GM12878 (cell line): Measurements from ENCODE around the gene PHLDB1. TPM values are rescaled to one million over a fixed set of nuclear protein-coding genes. Genes with fewer than 3 reads are reported as not detected.
"Not testable (repeated sequence)": the region's sequence is repeated elsewhere in the genome, so short reads cannot be mapped to it uniquely, and the experiment has no call there.

ENCODE experiments used
- ATAC-seq: fragments of 200-7000 bp; cut with Tn5 transposase; 3 replicates; pipeline ENCODE4 v1.9.1; 2020; ENCODE audit warnings: mild to moderate bottlenecking, moderate library complexity
- BruUV-seq: library from RNA; stranded (reverse); fragments of 400-500 nt; replicated peaks from 2 replicates; lab custom pipeline; 2021; lab: Mats Ljungman, UMichigan
- CTCF ChIA-PET: fragments of 300-600 bp; sonication (Branson Sonifier 250); formaldehyde crosslinking; extraction: SDS; loops from one replicate; lab custom pipeline; 2021; ENCODE audit warnings: inconsistent platforms; lab: Yijun Ruan, JAX
- POLR2A ChIA-PET: fragments of 350-600 bp; formaldehyde crosslinking; extraction: SDS; loops from one replicate; lab custom pipeline; 2021; ENCODE audit warnings: inconsistent platforms; lab: Charles Lee
- RAD21 ChIA-PET: fragments of 300-600 bp; sonication (Branson Sonifier 250); formaldehyde crosslinking; loops from one replicate; lab custom pipeline; 2023; ENCODE audit warnings: antibody characterized with exemption; ENCODE audit not compliant: unreplicated experiment; lab: Charles Lee
- SMC1A ChIA-PET: fragments of 300-600 bp; sonication (Branson Sonifier 250); formaldehyde crosslinking; loops from one replicate; lab custom pipeline; 2023; ENCODE audit not compliant: unreplicated experiment, uncharacterized antibody; lab: Charles Lee
- DNase-seq: peaks from one replicate; pipeline ENCODE4 v3.0.0-alpha.2; 2011; ENCODE audit warnings: low read depth, low spot score
- FAIRE-seq: peaks from 3 replicates; lab custom pipeline; 2011; peaks lifted over from hg19 to GRCh38; lab: Jason Lieb, UNC
- H2AFZ ChIP-seq: 2 replicates; pipeline ENCODE4 v1.6.0; 2011; ENCODE audit warnings: low read depth, low read length, control low read depth; ENCODE audit not compliant: control insufficient read depth
- H3K27ac ChIP-seq: 2 replicates; pipeline ENCODE4 v1.5.1; 2011; ENCODE audit warnings: control low read depth; ENCODE audit not compliant: control insufficient read depth, insufficient read depth
- H3K27me3 ChIP-seq, 2 experiments: replicated peaks in 1 of 2; 2 replicates each; pipeline versions ENCODE4 v1.6.0 to v1.6.1; 2011; ENCODE audit warnings: low read length in 1 of 2; ENCODE audit not compliant: control insufficient read depth in 2 of 2, insufficient read depth in 2 of 2
- H3K36me3 ChIP-seq, 2 experiments: 2 replicates each; pipeline ENCODE4 v1.5.1; 2011; ENCODE audit warnings: low read length in 1 of 2; ENCODE audit not compliant: control insufficient read depth in 2 of 2, insufficient read depth in 2 of 2
- H3K4me1 ChIP-seq: 2 replicates; pipeline ENCODE4 v1.6.1; 2011; ENCODE audit warnings: mild to moderate bottlenecking, low read length, moderate library complexity, mixed read lengths; ENCODE audit not compliant: control insufficient read depth, insufficient read depth
- H3K4me2 ChIP-seq: 2 replicates; pipeline ENCODE4 v1.6.0; 2011; ENCODE audit warnings: control low read depth; ENCODE audit not compliant: control insufficient read depth, insufficient read depth
- H3K4me3 ChIP-seq: fragments of 200-600 bp; sonication (generic); 2 replicates; pipeline ENCODE4 v1.5.1; 2016
- H3K79me2 ChIP-seq: 2 replicates; pipeline ENCODE4 v1.6.0; 2011; ENCODE audit warnings: low read length; ENCODE audit not compliant: control insufficient read depth, insufficient read depth
- H3K9ac ChIP-seq: 2 replicates; pipeline ENCODE4 v1.8.0; 2011; ENCODE audit warnings: low read length, control low read depth, mixed read lengths; ENCODE audit not compliant: control insufficient read depth, insufficient read depth
- H3K9me3 ChIP-seq: replicated peaks from 3 replicates; pipeline ENCODE4 v1.5.1; 2011; ENCODE audit warnings: mild to moderate bottlenecking, low read length; ENCODE audit not compliant: control insufficient read depth, insufficient read depth
- H4K20me1 ChIP-seq: 2 replicates; pipeline ENCODE4 v1.6.0; 2011; ENCODE audit not compliant: control insufficient read depth, insufficient read depth
- CHD2 ChIP-seq: IDR thresholded peaks from 2 replicates; pipeline ENCODE4 v1.6.1; 2011; ENCODE audit warnings: low read depth, low read length, improper control_type of control experiment, borderline replicate concordance
- TCF12 ChIP-seq: IDR thresholded peaks from 2 replicates; pipeline ENCODE4 v1.6.1; 2011; ENCODE audit warnings: low read depth, mild to moderate bottlenecking, low read length
- ZBED1 ChIP-seq: IDR thresholded peaks from 2 replicates; pipeline ENCODE4 v1.6.1; 2016; ENCODE audit warnings: borderline replicate concordance
- WGBS: methylation state at CpG from one replicate; pipeline ENCODE4 v1.1.6; 2016; ENCODE audit warnings: low lambda C conversion rate; ENCODE audit not compliant: insufficient replicate concordance, insufficient coverage; ENCODE audit errors: missing lambda C conversion rate; 5-methylcytosine and 5-hydroxymethylcytosine counted together
- in situ Hi-C: fragments of 300-500 bp; cut with MboI; formaldehyde crosslinking; loops from 9 replicates; pipeline ENCODE4 v1.14.3; 2018; ENCODE audit warnings: mixed read lengths
- intact Hi-C: fragments of 100-400 bp; cut with micrococcal nuclease; formaldehyde crosslinking; loops from one replicate; pipeline ENCODE4 v1.14.2; 2022; ENCODE audit not compliant: unreplicated experiment
- polyA plus RNA-seq, 11 experiments: library from polyadenylated mRNA; depleted of rRNA in 4 of 11; unstranded in 6 of 11; stranded (reverse) in 5 of 11; fragments of >200 nt; fragmentation: Nextera tagmentation in 4 of 11; fragmentation: Illumina TruSeq in 1 of 11; extraction: Ambion mirVana in 4 of 11; extraction: Trizol in 1 of 11; gene quantifications; 1 replicate in 1 of 11; 2 replicates in 10 of 11; pipeline versions ENCODE4 v1.2.1 to v1.2.3, GENCODE V29; 2011 to 2016; ENCODE audit warnings: inconsistent platforms in 2 of 11, missing spikeins in 2 of 11, low read depth in 1 of 11
- total RNA-seq, 4 experiments: library from RNA; depleted of rRNA in 3 of 4; stranded (reverse); fragments of >200 nt in 3 of 4; fragmentation: Illumina TruSeq in 1 of 4; extraction: Trizol in 1 of 4; gene quantifications; 2 replicates each; pipeline versions ENCODE4 v1.2.1 to v1.2.3, GENCODE V29; 2013 to 2021

Gene PHLDB1
- total and polyA plus RNA-seq, 10 of the 15 experiments (the other 5 are each of a cell fraction or from before 2014, with no cell fraction given) = 0.03 to 0.26 (median 0.18) TPM; not detected in 4

- 0 out of 4 replicates have a peak, but pooled peaks cover 0 to 1% of the 10 kb centered on the region in 2 experiments for H3K27me3 ChIP-seq
- H3K4me2 ChIP-seq = no peak overlapping the region
- H3K4me3 ChIP-seq = no peak overlapping the region
- no peaks in the 10 kb centered on the region for H3K79me2 ChIP-seq
- no peak overlapping the region for H3K27ac ChIP-seq
- H3K9me3 ChIP-seq = no peaks in the 10 kb centered on the region; the same call in 2 of the 3 replicates
- SMC1A ChIA-PET = no interaction called here
- no peak overlapping the region for H3K9ac ChIP-seq
- ATAC-seq (no peak), DNase-seq (no peak), FAIRE-seq (no peak)
- H3K36me3 ChIP-seq = no peaks in the 10 kb centered on the region
- RAD21 ChIA-PET = no interaction called here
- no peaks in the 10 kb centered on the region for H4K20me1 ChIP-seq
- 66% methylated on average over 6 of the region's 6 CpGs for whole genome bisulfite sequencing
- TF ChIP-seq CHD2 (no peak), TCF12 (no peak), ZBED1 (no peak)
- in situ Hi-C loops = no loop called here
- intact Hi-C loops = no loop called here
- no TSS peak for BruUV-seq
- POLR2A ChIA-PET = no interaction called here
- no peaks in the 10 kb centered on the region for H3K4me1 ChIP-seq
- no peak overlapping the region for H2AFZ ChIP-seq
- CTCF ChIA-PET = no interaction called here
Measured at GRCh38 chr11:118677977-118678376, 70.6 kb downstream of the PHLDB1 start.

DNA sequence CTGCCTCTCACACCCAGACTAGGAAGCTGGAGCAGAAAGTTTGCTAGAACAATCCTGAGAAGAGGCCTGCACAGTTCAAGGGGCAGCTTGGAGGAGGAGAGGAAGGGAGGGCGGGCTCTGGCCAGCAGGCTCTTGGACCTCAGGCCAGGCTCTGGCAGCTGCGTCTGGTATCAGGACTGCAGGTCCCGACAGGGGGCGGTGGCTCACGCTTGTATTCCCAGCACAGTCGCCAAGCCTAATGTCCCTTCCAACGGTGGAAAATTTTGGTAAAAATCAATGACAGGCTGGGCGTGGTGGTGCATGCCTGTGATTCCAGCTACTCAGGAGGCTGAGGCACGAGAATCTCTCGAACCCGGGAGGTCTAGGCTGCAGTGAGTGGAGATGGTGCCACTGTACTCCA, 71.5 kb downstream of the PHLDB1 start:
- POLR2A ChIA-PET, H3K4me2 ChIP-seq, CTCF ChIA-PET, DNase-seq, H3K79me2 ChIP-seq, ATAC-seq, H3K9ac ChIP-seq, H4K20me1 ChIP-seq, intact Hi-C loops, H3K36me3 ChIP-seq, H2AFZ ChIP-seq, FAIRE-seq, RAD21 ChIA-PET, BruUV-seq, in situ Hi-C loops, H3K27ac ChIP-seq, H3K27me3 ChIP-seq, H3K4me1 ChIP-seq, H3K4me3 ChIP-seq, H3K9me3 ChIP-seq: not testable (repeated sequence)
- WGBS = 48% methylated on average over 9 of the region's 11 CpGs
- SMC1A ChIA-PET = interaction anchor here (0.7 to 0.8 kb wide), 2 partner anchors 10 to 477 kb away, joined by 3 to 4 read pairs; no protein-coding TSS in a partner anchor
